Measurements from ENCODE around the gene SMAD3. TPM values are rescaled to one million over a fixed set of nuclear protein-coding genes. Genes with fewer than 3 reads are reported as not detected.
A peak's percentile ranks its signal among the peaks of the same experiment; 100 is the strongest.

Gene SMAD3
- total and polyA plus RNA-seq, 2 of the 8 experiments (the other 6 are each of a cell fraction or from before 2014, with no cell fraction given): 10.1 to 12.4 TPM

GRCh38 chr15:67089217-67090193, 24.1 kb downstream of the SMAD3 start:
- H2AFZ ChIP-seq (ENCODE audit: low read length): no peak overlapping the region
- no peak overlapping the region for H3K4ac ChIP-seq (replicated peaks; ENCODE audit: insufficient read length, low read depth, low read length)
- POLR2A ChIA-PET (ENCODE audit: partially characterized antibody): interaction anchor here (1.3 to 1.4 kb wide), 2 partner anchors 10 to 76 kb away, joined by 3 to 6 read pairs; no protein-coding TSS in a partner anchor
- H4K20me1 ChIP-seq (replicated peaks in 1 of 2; ENCODE audit: control insufficient read depth in 1 of 2, insufficient read depth in 2 of 2, low read length in 2 of 2): no peaks in the 10 kb centered on the region
- H3K9ac ChIP-seq (replicated peaks in 1 of 4; ENCODE audit: extremely low read depth in 1 of 4, low read depth in 3 of 4, low read length in 3 of 4): no peak overlapping the region
- 86% methylated on average over 15 of the region's 15 CpGs; no CpG with 5 or more reads in 1 of the 2 experiments for WGBS, 2 experiments (ENCODE audit: extremely low coverage in 1 of 2, insufficient coverage in 1 of 2, insufficient read length in 1 of 2, insufficient replicate concordance in 2 of 2, low coverage in 1 of 2, low lambda C conversion rate in 2 of 2, missing lambda C conversion rate in 1 of 2)
- H2AK5ac ChIP-seq (ENCODE audit: low read depth, low read length): no peak overlapping the region; the same call in 1 of the 2 replicates
- peak overlapping the region; percentile 83; the same call in 1 of the 2 replicates for H2BK15ac ChIP-seq (ENCODE audit: low read length)
- FAIRE-seq (no peak), DNase-seq (ENCODE audit: low read depth in 1 of 2, low spot score in 2 of 2) (no peak)
- H3K56ac ChIP-seq (replicated peaks; ENCODE audit: insufficient read length, low read depth, low read length): no peak overlapping the region
- H3K27me3 ChIP-seq (replicated peaks in 1 of 4; ENCODE audit: control insufficient read depth in 3 of 4, extremely low read depth in 1 of 4, insufficient read depth in 3 of 4, low read length in 3 of 4): no peaks in the 10 kb centered on the region
- H2BK120ac ChIP-seq (replicated peaks; ENCODE audit: low read depth, low read length): no peak overlapping the region
- peaks cover 4% of the 10 kb centered on the region for H3K79me1 ChIP-seq (ENCODE audit: low read depth, low read length)
- no peak overlapping the region; the same call in 1 of the 2 replicates for H2BK5ac ChIP-seq (ENCODE audit: low read depth, low read length)
- peaks cover 2 to 7% of the 10 kb centered on the region in 2 experiments; a peak in 2 of 4 replicates for H3K79me2 ChIP-seq (ENCODE audit: control insufficient read depth in 1 of 2, insufficient read depth in 2 of 2, low read length in 2 of 2)
- no peak overlapping the region for H3K4me2 ChIP-seq (ENCODE audit: insufficient read depth in 1 of 2, low read depth in 2 of 2, low read length in 2 of 2)
- H3K23ac ChIP-seq (ENCODE audit: insufficient read length): no peak overlapping the region
- no peak overlapping the region for H3K18ac ChIP-seq (ENCODE audit: extremely low read depth, low read length)
- no peak overlapping the region for H3K4me3 ChIP-seq (ENCODE audit: extremely low read depth in 1 of 4, insufficient read depth in 2 of 4, low read depth in 3 of 4, low read length in 4 of 4)
- no peaks in the 10 kb centered on the region for H3K9me3 ChIP-seq (ENCODE audit: insufficient read depth in 2 of 2, low read depth in 1 of 2, low read length in 1 of 2)
- CTCF ChIA-PET (ENCODE audit: partially characterized antibody): interaction anchor here (0.5 to 2.7 kb wide), 7 partner anchors 12 to 147 kb away, joined by 3 to 13 read pairs (median 4); no protein-coding TSS in a partner anchor
- no peaks in the 10 kb centered on the region for H3K36me3 ChIP-seq (ENCODE audit: control insufficient read depth in 2 of 4, insufficient read depth in 4 of 4, low read length in 3 of 4)
- no peak overlapping the region for H3K27ac ChIP-seq (ENCODE audit: low read depth, low read length)
- H2BK20ac ChIP-seq (ENCODE audit: low read length): peak overlapping the region; percentile 24; the same call in 1 of the 2 replicates
- peak overlapping the region; percentile 12; the same call in 1 of the 2 replicates for H2BK12ac ChIP-seq (ENCODE audit: low read depth, low read length)
- peaks cover 7 to 32% (median 18%) of the 10 kb centered on the region in 4 experiments for H3K4me1 ChIP-seq (replicated peaks in 1 of 4; ENCODE audit: control insufficient read depth in 3 of 4, insufficient read depth in 4 of 4, low read length in 3 of 4)
- no peak overlapping the region for H4K91ac ChIP-seq (replicated peaks; ENCODE audit: insufficient read length, low read length)
- H4K5ac ChIP-seq (ENCODE audit: insufficient read length, low read depth, low read length): no peak overlapping the region
- no peaks in the 10 kb centered on the region for H3K23me2 ChIP-seq (ENCODE audit: low read depth, low read length)
- no peak overlapping the region for H3K14ac ChIP-seq (ENCODE audit: insufficient read length)
- H4K8ac ChIP-seq (ENCODE audit: extremely low read depth, insufficient read depth, low read length): no peak overlapping the region
- no peak for TF ChIP-seq EZH2 (IDR thresholded peaks at IDR 0.05; ENCODE audit: low read depth, low read length, severe bottlenecking)
- no peak for TF ChIP-seq KDM4A (IDR thresholded peaks at IDR 0.05; ENCODE audit: low read depth, low read length, severe bottlenecking)
- TF ChIP-seq, protein P1, sequence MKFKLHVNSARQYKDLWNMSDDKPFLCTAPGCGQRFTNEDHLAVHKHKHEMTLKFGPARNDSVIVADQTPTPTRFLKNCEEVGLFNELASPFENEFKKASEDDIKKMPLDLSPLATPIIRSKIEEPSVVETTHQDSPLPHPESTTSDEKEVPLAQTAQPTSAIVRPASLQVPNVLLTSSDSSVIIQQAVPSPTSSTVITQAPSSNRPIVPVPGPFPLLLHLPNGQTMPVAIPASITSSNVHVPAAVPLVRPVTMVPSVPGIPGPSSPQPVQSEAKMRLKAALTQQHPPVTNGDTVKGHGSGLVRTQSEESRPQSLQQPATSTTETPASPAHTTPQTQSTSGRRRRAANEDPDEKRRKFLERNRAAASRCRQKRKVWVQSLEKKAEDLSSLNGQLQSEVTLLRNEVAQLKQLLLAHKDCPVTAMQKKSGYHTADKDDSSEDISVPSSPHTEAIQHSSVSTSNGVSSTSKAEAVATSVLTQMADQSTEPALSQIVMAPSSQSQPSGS (IDR thresholded peaks at IDR 0.05; ENCODE audit: low read length): no peak
- no peak for TF ChIP-seq JUND (IDR thresholded peaks at IDR 0.05; ENCODE audit: low read length)
- TF ChIP-seq BRCA1 (IDR thresholded peaks at IDR 0.05; ENCODE audit: low read depth, low read length): no peak
- no peak for TF ChIP-seq RXRA (IDR thresholded peaks at IDR 0.05; ENCODE audit: insufficient read depth, low read depth, low read length)
- TF ChIP-seq E2F6 (IDR thresholded peaks at IDR 0.05): no peak
- no peak for TF ChIP-seq GABPA (IDR thresholded peaks at IDR 0.05; ENCODE audit: borderline replicate concordance, insufficient read depth, low read length)

Measured in H1 (cell line).